H1 (cell line): ENCODE measurements around the gene PCDHA1.

ENCODE experiments used
- EP300 ChIP-seq, 2 experiments: IDR thresholded peaks; 1 replicate in 1 of 2; 2 replicates in 1 of 2; pipeline ENCODE4 v1.6.1; 2011 to 2012; ENCODE audit warnings: low read depth in 2 of 2, low read length in 2 of 2, mild to moderate bottlenecking in 2 of 2, borderline replicate concordance in 1 of 2, inconsistent platforms in 1 of 2, moderate library complexity in 1 of 2
- JUND ChIP-seq: IDR thresholded peaks from 2 replicates; pipeline ENCODE4 v1.6.1; 2011; ENCODE audit warnings: mild to moderate bottlenecking, improper control_type of control experiment, low read length
- KDM1A ChIP-seq: fragments of 200-600, 300-600 bp; sonication (generic); IDR thresholded peaks from 2 replicates; pipeline ENCODE4 v1.7.1; 2016; ENCODE audit warnings: mild to moderate bottlenecking, low read length, borderline replicate concordance
- PHF8 ChIP-seq: fragments of 200-600 bp; sonication (generic); conservative IDR thresholded peaks from 2 replicates; pipeline ENCODE4 v1.7.1; 2012; ENCODE audit warnings: low read depth, mild to moderate bottlenecking, inconsistent platforms, low read length, moderate library complexity
- POLR2A ChIP-seq, 2 experiments: IDR thresholded peaks; 1 replicate in 1 of 2; 2 replicates in 1 of 2; pipeline ENCODE4 v1.6.1; 2011; ENCODE audit warnings: low read depth in 2 of 2, low read length in 2 of 2, mild to moderate bottlenecking in 2 of 2; ENCODE audit errors: control extremely low read depth in 1 of 2
- SIN3A ChIP-seq, 2 experiments: IDR thresholded peaks in 1 of 2; conservative IDR thresholded peaks in 1 of 2; 2 replicates each; pipeline ENCODE4 v1.6.1; 2011 to 2012; ENCODE audit warnings: low read length in 2 of 2, improper control_type of control experiment in 1 of 2, low read depth in 1 of 2, mild to moderate bottlenecking in 1 of 2
- SRF ChIP-seq: IDR thresholded peaks from 2 replicates; pipeline ENCODE4 v1.6.1; 2011; ENCODE audit warnings: mild to moderate bottlenecking, low read depth, low read length, moderate library complexity
- TF ChIP-seq, protein P1 (sequence below), 3 experiments: IDR thresholded peaks; 1 replicate in 2 of 3; 2 replicates in 1 of 3; pipeline versions ENCODE4 v1.5.1 to v1.6.1; 2011; ENCODE audit warnings: low read length in 3 of 3, mild to moderate bottlenecking in 3 of 3, inconsistent platforms in 2 of 3, low read depth in 1 of 3, moderate library complexity in 1 of 3; ENCODE audit not compliant: insufficient read depth in 1 of 3; ENCODE audit errors: control extremely low read depth in 1 of 3
- TF ChIP-seq, protein P2 (sequence below): IDR thresholded peaks from 2 replicates; pipeline ENCODE4 v1.6.1; 2011; ENCODE audit warnings: low read length, improper control_type of control experiment

DNA sequence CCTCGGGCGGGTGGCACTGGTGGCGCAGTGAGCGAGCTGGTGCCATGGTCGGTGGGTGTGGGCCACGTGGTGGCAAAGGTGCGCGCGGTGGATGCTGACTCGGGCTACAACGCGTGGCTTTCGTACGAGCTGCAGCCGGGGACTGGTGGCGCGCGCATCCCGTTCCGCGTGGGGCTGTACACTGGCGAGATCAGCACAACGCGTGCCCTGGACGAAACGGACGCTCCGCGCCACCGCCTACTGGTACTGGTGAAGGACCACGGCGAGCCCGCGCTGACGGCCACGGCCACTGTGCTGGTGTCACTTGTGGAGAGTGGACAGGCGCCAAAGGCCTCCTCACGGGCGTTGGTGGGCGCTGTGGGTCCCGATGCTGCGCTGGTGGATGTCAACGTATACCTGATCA lies 22.9 kb downstream of the PCDHA1 start:
- TF ChIP-seq, protein P1, sequence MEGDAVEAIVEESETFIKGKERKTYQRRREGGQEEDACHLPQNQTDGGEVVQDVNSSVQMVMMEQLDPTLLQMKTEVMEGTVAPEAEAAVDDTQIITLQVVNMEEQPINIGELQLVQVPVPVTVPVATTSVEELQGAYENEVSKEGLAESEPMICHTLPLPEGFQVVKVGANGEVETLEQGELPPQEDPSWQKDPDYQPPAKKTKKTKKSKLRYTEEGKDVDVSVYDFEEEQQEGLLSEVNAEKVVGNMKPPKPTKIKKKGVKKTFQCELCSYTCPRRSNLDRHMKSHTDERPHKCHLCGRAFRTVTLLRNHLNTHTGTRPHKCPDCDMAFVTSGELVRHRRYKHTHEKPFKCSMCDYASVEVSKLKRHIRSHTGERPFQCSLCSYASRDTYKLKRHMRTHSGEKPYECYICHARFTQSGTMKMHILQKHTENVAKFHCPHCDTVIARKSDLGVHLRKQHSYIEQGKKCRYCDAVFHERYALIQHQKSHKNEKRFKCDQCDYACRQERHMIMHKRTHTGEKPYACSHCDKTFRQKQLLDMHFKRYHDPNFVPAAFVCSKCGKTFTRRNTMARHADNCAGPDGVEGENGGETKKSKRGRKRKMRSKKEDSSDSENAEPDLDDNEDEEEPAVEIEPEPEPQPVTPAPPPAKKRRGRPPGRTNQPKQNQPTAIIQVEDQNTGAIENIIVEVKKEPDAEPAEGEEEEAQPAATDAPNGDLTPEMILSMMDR (IDR thresholded peaks at IDR 0.05; ENCODE audit: control extremely low read depth in 1 of 3, insufficient read depth in 1 of 3, low read depth in 1 of 3, low read length in 3 of 3) = no peak
- no peak for TF ChIP-seq JUND
- no peak for TF ChIP-seq POLR2A (IDR thresholded peaks at IDR 0.05; ENCODE audit: control extremely low read depth in 1 of 2, low read depth in 2 of 2, low read length in 2 of 2)
- no peak for TF ChIP-seq SIN3A (conservative IDR thresholded peaks at IDR 0.05 in 1 of 2, IDR thresholded peaks at IDR 0.05 in 1 of 2; ENCODE audit: low read depth in 1 of 2, low read length in 2 of 2)
- no peak for TF ChIP-seq PHF8
- TF ChIP-seq KDM1A = no peak
- TF ChIP-seq EP300 (IDR thresholded peaks at IDR 0.05; ENCODE audit: borderline replicate concordance in 1 of 2, low read depth in 2 of 2, low read length in 2 of 2) = no peak
- TF ChIP-seq, protein P2, sequence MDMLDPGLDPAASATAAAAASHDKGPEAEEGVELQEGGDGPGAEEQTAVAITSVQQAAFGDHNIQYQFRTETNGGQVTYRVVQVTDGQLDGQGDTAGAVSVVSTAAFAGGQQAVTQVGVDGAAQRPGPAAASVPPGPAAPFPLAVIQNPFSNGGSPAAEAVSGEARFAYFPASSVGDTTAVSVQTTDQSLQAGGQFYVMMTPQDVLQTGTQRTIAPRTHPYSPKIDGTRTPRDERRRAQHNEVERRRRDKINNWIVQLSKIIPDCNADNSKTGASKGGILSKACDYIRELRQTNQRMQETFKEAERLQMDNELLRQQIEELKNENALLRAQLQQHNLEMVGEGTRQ = no peak
- no peak for TF ChIP-seq SRF
